Endodermal cell (in vitro differentiated cells): ENCODE measurements around the gene ST3GAL6. TPM values are rescaled to one million over a fixed set of nuclear protein-coding genes. Genes with fewer than 3 reads are reported as not detected.

Experiments used
- DNase-seq: peaks from one replicate; pipeline ENCODE4 v3.0.0-alpha.2; 2017
- H3K27ac ChIP-seq: 2 replicates; pipeline ENCODE4 v1.5.1; 2013; ENCODE audit warnings: mild to moderate bottlenecking, low read depth, low read length, moderate library complexity
- H3K27me3 ChIP-seq: 2 replicates; pipeline ENCODE4 v1.6.1; 2013; ENCODE audit warnings: mild to moderate bottlenecking, low read length, moderate library complexity; ENCODE audit not compliant: insufficient read depth, control insufficient read depth, poor library complexity, severe bottlenecking
- H3K36me3 ChIP-seq: 2 replicates; pipeline ENCODE4 v1.7.0; 2013; ENCODE audit warnings: mild to moderate bottlenecking, low read length, moderate library complexity; ENCODE audit not compliant: control insufficient read depth, insufficient read depth
- H3K4me1 ChIP-seq: one replicate; pipeline ENCODE4 v1.7.0; 2013; ENCODE audit warnings: low read length; ENCODE audit not compliant: control insufficient read depth, insufficient read depth
- H3K4me3 ChIP-seq: 2 replicates; pipeline ENCODE4 v1.5.1; 2013; ENCODE audit warnings: mild to moderate bottlenecking, low read length, moderate library complexity
- H3K9ac ChIP-seq: 2 replicates; pipeline ENCODE4 v1.6.1; 2013; ENCODE audit warnings: mild to moderate bottlenecking, low read length, moderate library complexity; ENCODE audit not compliant: poor library complexity, severe bottlenecking; ENCODE audit errors: extremely low read depth
- H3K9me3 ChIP-seq: 2 replicates; pipeline ENCODE4 v1.6.1; 2013; ENCODE audit warnings: mild to moderate bottlenecking, low read length, moderate library complexity; ENCODE audit not compliant: control insufficient read depth
- H3K27ac Mint-ChIP-seq: 2 replicates; pipeline ENCODE4 v1.8.0; 2020; ENCODE audit warnings: mixed read lengths
- H3K27me3 Mint-ChIP-seq: 2 replicates; pipeline ENCODE4 v1.8.0; 2021; ENCODE audit warnings: mild to moderate bottlenecking, mixed read lengths; ENCODE audit not compliant: insufficient read depth
- H3K36me3 Mint-ChIP-seq: 2 replicates; pipeline ENCODE4 v1.8.0; 2020; ENCODE audit warnings: low read depth, mixed read lengths
- H3K4me1 Mint-ChIP-seq: 2 replicates; pipeline ENCODE4 v1.8.0; 2020; ENCODE audit warnings: mixed read lengths
- H3K4me3 Mint-ChIP-seq: 2 replicates; pipeline ENCODE4 v1.8.0; 2020; ENCODE audit warnings: mild to moderate bottlenecking, moderate library complexity, mixed read lengths
- H3K9me3 Mint-ChIP-seq: 2 replicates; pipeline ENCODE4 v1.8.0; 2020; ENCODE audit warnings: mild to moderate bottlenecking, mixed read lengths
- CTCF ChIP-seq: fragments of 200-600 bp; sonication (generic); conservative IDR thresholded peaks from 2 replicates; pipeline ENCODE4 v1.5.0; 2021; ENCODE audit warnings: antibody characterized with exemption, mild to moderate bottlenecking
- WGBS, 2 experiments: methylation state at CpG; one replicate each; pipeline versions ENCODE4 v1.1.5 to v1.1.7; 2013; ENCODE audit warnings: missing lambda C conversion rate in 2 of 2, mixed read lengths in 1 of 2; ENCODE audit not compliant: insufficient coverage in 1 of 2, insufficient read length in 1 of 2; 5-methylcytosine and 5-hydroxymethylcytosine counted together
- total RNA-seq, 2 donors: library from RNA; stranded (reverse); fragmentation: NEBNext Ultra II Directional in 1 of 2; extraction: Animal tissue kit (Norgen Biotek cat#: 25700) in 1 of 2; gene quantifications; 2 replicates in 1 of 2; 3 replicates in 1 of 2; pipeline ENCODE4 v1.2.1, GENCODE V29; 2021

ST3GAL6 gene
- total RNA-seq, 2 donors from 2014 or later = 8.1 to 9.9 TPM

- H3K36me3 ChIP-seq = no peaks in the 10 kb centered on the region
- WGBS, 2 experiments = 83 to 90% methylated on average over 2 of the region's 2 CpGs
- no peak for DNase-seq
- Mint-ChIP-seq H3K27me3 (peaks cover 94% of the 10 kb centered on the region), H3K4me3 (no peak overlapping the region), H3K27ac (no peak overlapping the region), H3K36me3 (no peaks in the 10 kb centered on the region), H3K9me3 (no peaks in the 10 kb centered on the region), H3K4me1 (peaks cover 22% of the 10 kb centered on the region)
- no peaks in the 10 kb centered on the region for H3K4me1 ChIP-seq
- no peak overlapping the region for H3K4me3 ChIP-seq
- no peak overlapping the region for H3K27ac ChIP-seq
- TF ChIP-seq CTCF = no peak
- H3K9me3 ChIP-seq = no peaks in the 10 kb centered on the region
- H3K9ac ChIP-seq = no peak overlapping the region
- peaks cover 91% of the 10 kb centered on the region for H3K27me3 ChIP-seq
Measured at GRCh38 chr3:98761643-98762229, 1.4 kb upstream of the ST3GAL6 start.

GRCh38 chr3:98763819-98764418, 779 bp downstream of the ST3GAL6 start:
- no peak overlapping the region for H3K4me3 Mint-ChIP-seq
- H3K9ac ChIP-seq = no peak overlapping the region
- no peaks in the 10 kb centered on the region for H3K9me3 ChIP-seq
- DNase-seq = no peak
- no peaks in the 10 kb centered on the region for H3K9me3 Mint-ChIP-seq
- TF ChIP-seq CTCF = no peak
- no peak overlapping the region for H3K27ac ChIP-seq
- H3K27me3 ChIP-seq = peaks cover 92% of the 10 kb centered on the region
- 89% methylated on average over 3 to 5 of the region's 5 CpGs for WGBS, 2 experiments
- no peaks in the 10 kb centered on the region for H3K36me3 ChIP-seq
- no peak overlapping the region for H3K4me3 ChIP-seq
- no peaks in the 10 kb centered on the region for H3K36me3 Mint-ChIP-seq
- peaks cover 21% of the 10 kb centered on the region for H3K4me1 Mint-ChIP-seq
- H3K27me3 Mint-ChIP-seq = peaks cover 87% of the 10 kb centered on the region
- no peaks in the 10 kb centered on the region for H3K4me1 ChIP-seq
- H3K27ac Mint-ChIP-seq = no peak overlapping the region

GRCh38 chr3:98764472-98764884, 1.3 kb downstream of the ST3GAL6 start:
- Histone ChIP-seq H3K9ac (no peak overlapping the region), H3K36me3 (no peaks in the 10 kb centered on the region), H3K4me1 (no peaks in the 10 kb centered on the region), H3K9me3 (no peaks in the 10 kb centered on the region), H3K27me3 (peaks cover 92% of the 10 kb centered on the region), H3K27ac (no peak overlapping the region), H3K4me3 (no peak overlapping the region)
- Mint-ChIP-seq H3K4me3 (no peak overlapping the region), H3K27ac (no peak overlapping the region), H3K4me1 (peaks cover 18% of the 10 kb centered on the region), H3K36me3 (no peaks in the 10 kb centered on the region), H3K27me3 (peaks cover 87% of the 10 kb centered on the region), H3K9me3 (no peaks in the 10 kb centered on the region)
- WGBS, 2 experiments = 69 to 71% methylated on average over 4 of the region's 4 CpGs
- no peak for TF ChIP-seq CTCF
- DNase-seq = no peak
